ENCODE data around the gene CFAP70. TPM values are rescaled to one million over a fixed set of nuclear protein-coding genes. Genes with fewer than 3 reads are reported as not detected.

CFAP70 gene
- total and polyA plus RNA-seq, 2 experiments from 2014 or later = 0.43 to 0.65 TPM

GRCh38 chr10:73239908-73240307 lies 118.8 kb downstream of the CFAP70 start:
- no peaks in the 10 kb centered on the region for H3K9me2 ChIP-seq (ENCODE audit: insufficient read depth)
- WGBS, 2 experiments (ENCODE audit: low coverage in 1 of 2, low lambda C conversion rate in 2 of 2, missing lambda C conversion rate in 2 of 2) = 96 to 100% methylated on average over 2 of the region's 2 CpGs
- H3K27ac ChIP-seq = no peak overlapping the region
- H3K27me3 ChIP-seq (replicated peaks; ENCODE audit: insufficient read depth) = no peaks in the 10 kb centered on the region
- H3K9ac ChIP-seq = no peak overlapping the region
- H3K4me3 ChIP-seq = no peak overlapping the region
- DNase-seq = no peak
- H3K4me1 ChIP-seq (ENCODE audit: insufficient read depth) = peaks cover 3% of the 10 kb centered on the region
- H3K9me3 ChIP-seq (ENCODE audit: low read depth) = no peaks in the 10 kb centered on the region
- H3F3A ChIP-seq (ENCODE audit: insufficient read depth) = peaks cover 4% of the 10 kb centered on the region; the same call in 1 of the 2 replicates
- in situ Hi-C loops (cut with MboI) = no loop called here
- H4K20me1 ChIP-seq (ENCODE audit: insufficient read depth) = no peaks in the 10 kb centered on the region
- peaks cover 43% of the 10 kb centered on the region for H3K36me3 ChIP-seq (ENCODE audit: low read depth)
- H2AFZ ChIP-seq = no peak overlapping the region
- TF ChIP-seq EZH2phosphoT487 (IDR thresholded peaks at IDR 0.05; ENCODE audit: insufficient read depth, low read depth) (no peak), EZH2 (IDR thresholded peaks at IDR 0.05; ENCODE audit: insufficient read depth, poor library complexity, severe bottlenecking) (no peak)
- H3K4me2 ChIP-seq (ENCODE audit: unreplicated experiment) = no peak overlapping the region
- peaks cover 42% of the 10 kb centered on the region for H3K79me2 ChIP-seq (ENCODE audit: insufficient read depth)

GRCh38 chr10:73238990-73239566 lies 119.6 kb downstream of the CFAP70 start:
- Histone ChIP-seq H4K20me1 (ENCODE audit: insufficient read depth) (no peaks in the 10 kb centered on the region), H3K79me2 (ENCODE audit: insufficient read depth) (peaks cover 34% of the 10 kb centered on the region), H3K9me2 (ENCODE audit: insufficient read depth) (no peaks in the 10 kb centered on the region), H3K4me1 (ENCODE audit: insufficient read depth) (peaks cover 3% of the 10 kb centered on the region), H3K9me3 (ENCODE audit: low read depth) (no peaks in the 10 kb centered on the region), H3K36me3 (ENCODE audit: low read depth) (peaks cover 43% of the 10 kb centered on the region), H3K4me3 (no peak overlapping the region), H3F3A (ENCODE audit: insufficient read depth) (peaks cover 11% of the 10 kb centered on the region), H3K27me3 (replicated peaks; ENCODE audit: insufficient read depth) (no peaks in the 10 kb centered on the region), H3K9ac (no peak overlapping the region), H3K27ac (no peak overlapping the region), H3K4me2 (ENCODE audit: unreplicated experiment) (no peak overlapping the region), H2AFZ (no peak overlapping the region)
- WGBS, 2 experiments (ENCODE audit: low coverage in 1 of 2, low lambda C conversion rate in 2 of 2, missing lambda C conversion rate in 2 of 2) = 96 to 98% methylated on average over 5 of the region's 5 CpGs
- in situ Hi-C loops (cut with MboI) = no loop called here
- no peak for DNase-seq
- TF ChIP-seq EZH2 (IDR thresholded peaks at IDR 0.05; ENCODE audit: insufficient read depth, poor library complexity, severe bottlenecking) (no peak), EZH2phosphoT487 (IDR thresholded peaks at IDR 0.05; ENCODE audit: insufficient read depth, low read depth) (no peak)

DNA sequence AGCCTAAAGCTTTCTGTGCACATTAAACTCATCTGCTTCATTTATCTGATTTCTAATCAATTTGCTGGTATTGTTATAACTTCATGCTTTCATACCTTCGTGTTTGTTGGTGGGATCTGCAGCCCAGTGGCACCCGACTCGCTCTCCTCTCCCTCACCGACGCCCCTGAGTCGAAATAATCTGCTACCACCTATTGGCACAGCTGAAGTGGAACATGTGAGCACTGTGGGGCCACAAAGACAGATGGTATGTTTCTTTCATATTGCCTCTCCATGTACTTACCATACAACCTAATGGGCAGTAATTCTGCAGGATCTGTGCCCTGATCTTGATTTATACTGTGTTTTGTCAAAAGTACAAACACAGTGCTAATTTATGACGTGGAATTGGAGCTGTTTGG lies 124.0 kb downstream of the CFAP70 start:
- H3K4me3 ChIP-seq = no peak overlapping the region
- H3K79me2 ChIP-seq (ENCODE audit: insufficient read depth) = no peaks in the 10 kb centered on the region
- no peak overlapping the region for H3K27ac ChIP-seq
- no peak overlapping the region for H3K4me2 ChIP-seq (ENCODE audit: unreplicated experiment)
- no peak for TF ChIP-seq EZH2phosphoT487 (IDR thresholded peaks at IDR 0.05; ENCODE audit: insufficient read depth, low read depth)
- TF ChIP-seq EZH2 (IDR thresholded peaks at IDR 0.05; ENCODE audit: insufficient read depth, poor library complexity, severe bottlenecking) = no peak
- no peak overlapping the region for H2AFZ ChIP-seq
- H3F3A ChIP-seq (ENCODE audit: insufficient read depth) = peaks cover 14% of the 10 kb centered on the region; the same call in 1 of the 2 replicates
- 90% methylated on average over 7 of the region's 7 CpGs for WGBS, 2 experiments (ENCODE audit: low coverage in 1 of 2, low lambda C conversion rate in 2 of 2, missing lambda C conversion rate in 2 of 2)
- H3K9me3 ChIP-seq (ENCODE audit: low read depth) = no peaks in the 10 kb centered on the region
- H3K9ac ChIP-seq = no peak overlapping the region
- no peak for DNase-seq
- H4K20me1 ChIP-seq (ENCODE audit: insufficient read depth) = no peaks in the 10 kb centered on the region
- H3K9me2 ChIP-seq (ENCODE audit: insufficient read depth) = no peaks in the 10 kb centered on the region
- in situ Hi-C loops (cut with MboI) = no loop called here
- peaks cover 20% of the 10 kb centered on the region for H3K36me3 ChIP-seq (ENCODE audit: low read depth)
- peaks cover 8% of the 10 kb centered on the region for H3K4me1 ChIP-seq (ENCODE audit: insufficient read depth)
- H3K27me3 ChIP-seq (replicated peaks; ENCODE audit: insufficient read depth) = no peaks in the 10 kb centered on the region

DNA sequence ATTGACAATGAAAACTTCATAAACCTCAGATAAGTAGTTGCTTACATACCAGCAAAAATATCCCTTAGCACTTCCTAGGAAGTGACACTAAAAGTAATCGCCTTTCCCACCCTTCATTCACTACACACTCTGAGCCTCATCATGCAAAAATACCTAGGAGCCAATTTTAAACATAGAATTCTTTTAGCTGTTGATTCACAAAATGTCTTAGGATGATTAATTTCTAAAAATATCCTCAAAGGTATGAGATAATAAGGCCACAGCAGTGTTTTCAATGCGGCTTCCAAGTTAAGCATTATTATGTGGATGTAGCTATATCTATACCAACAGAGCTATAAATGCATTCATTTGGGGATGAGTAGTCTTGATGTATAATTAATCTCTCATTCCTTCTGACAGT lies 124.8 kb downstream of the CFAP70 start:
- 84 to 95% methylated on average over 2 of the region's 2 CpGs for WGBS, 2 experiments (ENCODE audit: low coverage in 1 of 2, low lambda C conversion rate in 2 of 2, missing lambda C conversion rate in 2 of 2)
- in situ Hi-C loops (cut with MboI) = no loop called here
- TF ChIP-seq EZH2phosphoT487 (IDR thresholded peaks at IDR 0.05; ENCODE audit: insufficient read depth, low read depth) (no peak), EZH2 (IDR thresholded peaks at IDR 0.05; ENCODE audit: insufficient read depth, poor library complexity, severe bottlenecking) (no peak)

More for the DNA sequence above, 124.8 kb downstream of the CFAP70 start:
- no peak overlapping the region for H2AFZ ChIP-seq
- no peaks in the 10 kb centered on the region for H3K9me3 ChIP-seq (ENCODE audit: low read depth)
- peaks cover 14% of the 10 kb centered on the region; the same call in 1 of the 2 replicates for H3F3A ChIP-seq (ENCODE audit: insufficient read depth)
- H3K4me1 ChIP-seq (ENCODE audit: insufficient read depth) = peaks cover 8% of the 10 kb centered on the region
- H4K20me1 ChIP-seq (ENCODE audit: insufficient read depth) = no peaks in the 10 kb centered on the region
- no peaks in the 10 kb centered on the region for H3K79me2 ChIP-seq (ENCODE audit: insufficient read depth)
- H3K27ac ChIP-seq = no peak overlapping the region
- H3K9me2 ChIP-seq (ENCODE audit: insufficient read depth) = no peaks in the 10 kb centered on the region
- no peak overlapping the region for H3K9ac ChIP-seq
- no peak overlapping the region for H3K4me2 ChIP-seq (ENCODE audit: unreplicated experiment)
- H3K36me3 ChIP-seq (ENCODE audit: low read depth) = peaks cover 12% of the 10 kb centered on the region; the same call in 1 of the 2 replicates
- H3K27me3 ChIP-seq (replicated peaks; ENCODE audit: insufficient read depth) = no peaks in the 10 kb centered on the region
- DNase-seq = no peak
- H3K4me3 ChIP-seq = no peak overlapping the region

Data from GM23248 (cell line).